Naive thymus-derived CD4-positive, alpha-beta T cell (primary cell): ENCODE measurements around the gene LIPE. TPM values are rescaled to one million over a fixed set of nuclear protein-coding genes. Genes with fewer than 3 reads are reported as not detected.
"Not testable (repeated sequence)": the region's sequence is repeated elsewhere in the genome, so short reads cannot be mapped to it uniquely, and the experiment has no call there.

ENCODE experiments used
- ATAC-seq: fragments of 150-1000 bp; cut with Tn5 transposase; 2 replicates; pipeline ENCODE4 v1.10.0; 2021; ENCODE audit warnings: mild to moderate bottlenecking, moderate library complexity
- CTCF ChIA-PET: fragments of 350-600 bp; sonication (Branson Sonifier 250); formaldehyde crosslinking; loops from one replicate; lab custom pipeline; 2021; ENCODE audit warnings: antibody characterized with exemption; lab: Charles Lee
- POLR2A ChIA-PET: fragments of 350-600 bp; sonication (Branson Sonifier 250); formaldehyde crosslinking; loops from one replicate; lab custom pipeline; 2021; ENCODE audit warnings: antibody characterized with exemption, inconsistent platforms; lab: Charles Lee
- DNase-seq, 9 donors: peaks; one replicate each; pipeline versions ENCODE4 v3.0.0 to v3.0.0-alpha.2; 2020 to 2022; ENCODE audit warnings: mixed read lengths in 1 of 9
- H3K27ac ChIP-seq: one replicate; pipeline ENCODE4 v1.7.0; 2013; ENCODE audit warnings: mild to moderate bottlenecking, low read depth, low read length, moderate library complexity
- H3K27me3 ChIP-seq, 2 donors: one replicate each; pipeline ENCODE4 v1.7.0; 2013; ENCODE audit warnings: low read length in 2 of 2, mild to moderate bottlenecking in 2 of 2, moderate library complexity in 2 of 2; ENCODE audit not compliant: control insufficient read depth in 2 of 2, insufficient read depth in 2 of 2
- H3K36me3 ChIP-seq, 3 experiments: 1 replicate in 2 of 3; 2 replicates in 1 of 3; pipeline ENCODE4 v1.7.0; 2013; ENCODE audit warnings: low read length in 3 of 3, mild to moderate bottlenecking in 3 of 3, moderate library complexity in 1 of 3; ENCODE audit not compliant: insufficient read depth in 3 of 3, control insufficient read depth in 2 of 3
- H3K4me1 ChIP-seq, 2 donors: one replicate each; pipeline ENCODE4 v1.7.0; 2013; ENCODE audit warnings: low read length in 2 of 2, mild to moderate bottlenecking in 2 of 2, moderate library complexity in 1 of 2; ENCODE audit not compliant: control insufficient read depth in 2 of 2, insufficient read depth in 2 of 2
- H3K4me3 ChIP-seq: 2 replicates; pipeline ENCODE4 v1.7.0; 2013; ENCODE audit warnings: mild to moderate bottlenecking, low read length
- H3K9me3 ChIP-seq, 3 experiments: 1 replicate in 2 of 3; 2 replicates in 1 of 3; pipeline ENCODE4 v1.7.0; 2013; ENCODE audit warnings: low read length in 3 of 3; ENCODE audit not compliant: control insufficient read depth in 2 of 3
- H3K27ac Mint-ChIP-seq, 9 donors: one replicate each; pipeline ENCODE4 v1.8.0; 2020 to 2022; ENCODE audit warnings: mixed read lengths in 9 of 9, mild to moderate bottlenecking in 8 of 9, moderate library complexity in 5 of 9, inconsistent platforms in 2 of 9
- H3K27me3 Mint-ChIP-seq, 5 donors: one replicate each; pipeline ENCODE4 v1.8.0; 2021 to 2022; ENCODE audit warnings: mixed read lengths in 5 of 5, mild to moderate bottlenecking in 1 of 5
- H3K36me3 Mint-ChIP-seq, 5 donors: one replicate each; pipeline ENCODE4 v1.8.0; 2020 to 2022; ENCODE audit warnings: mixed read lengths in 5 of 5, mild to moderate bottlenecking in 3 of 5, inconsistent platforms in 1 of 5
- H3K4me1 Mint-ChIP-seq, 7 donors: one replicate each; pipeline ENCODE4 v1.8.0; 2020 to 2022; ENCODE audit warnings: mixed read lengths in 7 of 7, mild to moderate bottlenecking in 3 of 7, inconsistent platforms in 1 of 7
- H3K4me3 Mint-ChIP-seq, 10 donors: one replicate each; pipeline ENCODE4 v1.8.0; 2020 to 2022; ENCODE audit warnings: mild to moderate bottlenecking in 10 of 10, mixed read lengths in 10 of 10, moderate library complexity in 6 of 10, inconsistent platforms in 2 of 10
- H3K9me3 Mint-ChIP-seq, 11 donors: one replicate each; pipeline ENCODE4 v1.8.0; 2020 to 2022; ENCODE audit warnings: mixed read lengths in 11 of 11, mild to moderate bottlenecking in 4 of 11, inconsistent platforms in 1 of 11, moderate library complexity in 1 of 11
- intact Hi-C, 2 donors: fragments of 100-400 bp; cut with micrococcal nuclease; formaldehyde crosslinking; loops; one replicate each; pipeline ENCODE4 v1.15.1; 2023
- polyA plus RNA-seq, 2 donors: library from polyadenylated mRNA; unstranded; fragments of 300-500 nt; fragmentation: Illumina TruSeq; gene quantifications; one replicate each; pipeline ENCODE4 v1.2.3, GENCODE V29; 2021
- total RNA-seq, 6 experiments: library from RNA in 5 of 6; stranded (reverse) in 5 of 6; gene quantifications; 1 replicate in 5 of 6; 2 replicates in 1 of 6; pipeline ENCODE4 v1.2.3 and lab custom pipeline; 2021 to 2026

The LIPE gene
- total and polyA plus RNA-seq, 7 experiments from 2014 or later = 7.0 to 35.4 (median 20.0) TPM

DNA sequence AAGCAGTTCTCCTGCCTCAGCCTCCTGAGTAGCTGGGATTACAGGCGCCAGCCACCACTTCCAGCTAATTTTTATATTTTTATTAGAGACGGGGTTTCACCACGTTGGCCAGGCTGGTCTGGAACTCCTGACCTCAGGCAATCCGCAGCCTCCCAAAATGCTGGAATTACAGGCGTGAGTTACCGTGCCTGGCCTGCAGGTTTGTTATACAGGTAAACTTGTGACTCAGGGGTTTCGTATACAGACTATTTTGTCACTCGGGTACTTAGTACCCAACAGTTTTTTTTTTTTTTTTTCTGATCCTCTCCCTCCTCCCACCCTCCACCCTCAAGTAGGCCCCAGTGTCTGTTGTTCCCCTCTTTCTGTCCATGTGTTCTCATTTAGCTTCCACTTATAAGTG lies 34.0 kb upstream of the LIPE start:
- CTCF ChIA-PET, H3K9me3 Mint-ChIP-seq, H3K27me3 Mint-ChIP-seq, H3K4me1 Mint-ChIP-seq, H3K27ac ChIP-seq, intact Hi-C loops, H3K4me3 Mint-ChIP-seq, H3K4me3 ChIP-seq, H3K27me3 ChIP-seq, ATAC-seq, H3K4me1 ChIP-seq, POLR2A ChIA-PET, H3K36me3 ChIP-seq, H3K36me3 Mint-ChIP-seq, H3K9me3 ChIP-seq, DNase-seq, H3K27ac Mint-ChIP-seq: not testable (repeated sequence)

DNA sequence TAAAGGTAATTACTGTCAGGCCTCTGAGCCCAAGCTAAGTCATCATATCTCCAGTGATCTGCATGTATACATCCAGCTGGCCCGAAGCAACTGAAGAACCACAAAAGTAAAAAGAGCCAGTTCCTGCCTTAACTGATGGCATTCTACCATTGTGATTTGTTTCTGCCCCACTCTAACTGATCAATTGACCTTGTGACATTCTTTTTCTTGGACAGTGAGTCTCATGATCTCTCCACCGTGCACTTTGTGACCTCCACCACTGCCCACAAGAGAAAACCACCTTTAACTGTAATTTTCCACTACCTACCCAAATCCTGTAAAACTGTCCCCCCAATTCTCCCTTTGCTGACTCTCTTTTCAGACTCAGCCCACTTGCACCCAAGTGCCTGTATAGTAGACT lies 32.7 kb upstream of the LIPE start:
- peak overlapping the region in 1 of 9 donors; percentile 1 for H3K27ac Mint-ChIP-seq
- peaks cover 0 to 3% (median 0%) of the 10 kb centered on the region in 5 donors for H3K36me3 Mint-ChIP-seq
- Histone ChIP-seq H3K9me3 (no peaks in the 10 kb centered on the region), H3K36me3 (no peaks in the 10 kb centered on the region), H3K4me3 (no peak overlapping the region), H3K4me1 (no peaks in the 10 kb centered on the region), H3K27me3 (no peaks in the 10 kb centered on the region), H3K27ac (no peak overlapping the region)
- intact Hi-C loops = no loop called here
- ChIA-PET CTCF (no interaction called here), POLR2A (no interaction called here)
- DNase-seq = no peak
- ATAC-seq = no peak
- no peaks in the 10 kb centered on the region for H3K27me3 Mint-ChIP-seq
- H3K4me1 Mint-ChIP-seq = peaks cover 0 to 10% (median 0%) of the 10 kb centered on the region in 7 donors
- H3K4me3 Mint-ChIP-seq = no peak overlapping the region
- peaks cover 0 to 2% (median 0%) of the 10 kb centered on the region in 11 donors for H3K9me3 Mint-ChIP-seq

DNA sequence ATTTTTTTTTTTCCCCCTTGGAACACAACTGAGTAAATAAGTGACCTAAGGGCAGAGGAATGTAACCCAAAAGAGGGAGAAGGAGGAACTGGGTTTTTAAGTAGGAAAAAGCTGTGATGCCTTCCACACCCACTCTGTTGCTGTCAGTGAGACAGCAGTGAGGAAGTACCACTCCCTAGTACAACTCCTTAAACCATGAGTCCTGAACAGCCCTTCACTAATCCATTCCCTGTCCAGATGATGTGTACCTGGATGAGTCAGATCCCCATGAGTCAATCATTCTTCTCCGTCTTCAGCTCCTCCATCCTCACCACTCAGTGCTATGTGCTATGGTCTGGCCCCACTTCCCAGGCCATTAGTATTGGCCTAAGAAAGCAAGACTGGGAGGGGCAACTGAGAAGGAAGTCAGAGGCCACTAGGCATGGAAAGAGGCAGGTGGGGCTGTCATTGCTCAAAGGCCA lies 28.5 kb upstream of the LIPE start:
- ChIA-PET POLR2A (interaction anchor here (0.7 kb wide), 1 partner anchor 78 kb away, joined by 3 read pairs; no protein-coding TSS in a partner anchor), CTCF (interaction anchor here (0.7 to 9.0 kb wide), 3 partner anchors 17 to 221 kb away, joined by 4 to 152 read pairs (median 6); partner anchors contain the start of gene CEACAM1)
- H3K4me3 Mint-ChIP-seq = no peak overlapping the region
- H3K36me3 Mint-ChIP-seq = peaks cover 0 to 3% (median 0%) of the 10 kb centered on the region in 5 donors
- DNase-seq (no peak), ATAC-seq (no peak)
- Histone ChIP-seq H3K36me3 (no peaks in the 10 kb centered on the region), H3K27ac (no peak overlapping the region), H3K4me3 (no peak overlapping the region), H3K9me3 (no peaks in the 10 kb centered on the region), H3K27me3 (no peaks in the 10 kb centered on the region), H3K4me1 (peaks cover 0 to 2% of the 10 kb centered on the region in 2 donors)
- no peak overlapping the region for H3K27ac Mint-ChIP-seq
- H3K9me3 Mint-ChIP-seq = peaks cover 0 to 4% (median 0%) of the 10 kb centered on the region in 11 donors
- intact Hi-C loops = no loop called here
- peaks cover 0 to 3% (median 0%) of the 10 kb centered on the region in 5 donors for H3K27me3 Mint-ChIP-seq
- peaks cover 0 to 26% (median 7%) of the 10 kb centered on the region in 7 donors for H3K4me1 Mint-ChIP-seq

DNA sequence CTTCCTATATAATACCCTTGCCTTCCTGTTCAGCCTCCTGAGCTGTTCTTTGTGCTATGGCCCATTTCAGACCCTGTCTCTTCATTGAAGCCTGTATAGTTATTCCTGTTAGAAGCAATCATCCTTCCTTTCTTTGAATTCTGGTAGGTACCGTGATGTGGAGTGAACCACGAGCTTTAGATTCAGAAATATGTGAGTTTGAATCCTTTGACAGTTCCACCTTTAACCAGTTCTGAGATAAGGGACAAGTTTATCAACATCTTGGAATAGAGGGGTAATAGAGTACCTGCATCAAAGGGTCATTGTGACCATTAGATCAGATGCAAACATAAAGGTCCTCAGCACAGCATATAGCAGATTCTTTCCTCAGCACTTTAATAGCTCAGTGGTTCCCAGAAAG lies 27.9 kb upstream of the LIPE start:
- no peaks in the 10 kb centered on the region for H3K27me3 ChIP-seq
- Mint-ChIP-seq H3K27me3 (peaks cover 0 to 3% (median 0%) of the 10 kb centered on the region in 5 donors), H3K36me3 (peaks cover 0 to 3% (median 0%) of the 10 kb centered on the region in 5 donors), H3K27ac (peak overlapping the region in 1 of 9 donors; percentile 40), H3K4me1 (peaks cover 0 to 26% (median 7%) of the 10 kb centered on the region in 7 donors), H3K9me3 (peaks cover 0 to 4% (median 0%) of the 10 kb centered on the region in 11 donors), H3K4me3 (no peak overlapping the region)
- intact Hi-C loops = no loop called here
- DNase-seq (no peak), ATAC-seq (no peak)
- H3K36me3 ChIP-seq = no peaks in the 10 kb centered on the region
- H3K27ac ChIP-seq = no peak overlapping the region
- no peak overlapping the region for H3K4me3 ChIP-seq
- H3K9me3 ChIP-seq = no peaks in the 10 kb centered on the region
- H3K4me1 ChIP-seq = peaks cover 1 to 5% of the 10 kb centered on the region in 2 donors
- ChIA-PET POLR2A (interaction anchor here (0.7 kb wide), 1 partner anchor 78 kb away, joined by 3 read pairs; no protein-coding TSS in a partner anchor), CTCF (interaction anchor here (0.6 to 9.0 kb wide), 4 partner anchors 16 to 221 kb away, joined by 3 to 152 read pairs (median 5); partner anchors contain the start of gene CEACAM1)

- H3K27me3 ChIP-seq = no peaks in the 10 kb centered on the region
- Mint-ChIP-seq H3K4me3 (no peak overlapping the region), H3K4me1 (peaks cover 0 to 26% (median 7%) of the 10 kb centered on the region in 7 donors), H3K9me3 (peaks cover 0 to 4% (median 0%) of the 10 kb centered on the region in 11 donors), H3K27ac (no peak overlapping the region), H3K27me3 (peaks cover 0 to 3% (median 0%) of the 10 kb centered on the region in 5 donors), H3K36me3 (no peaks in the 10 kb centered on the region)
- CTCF ChIA-PET = interaction anchor here (1.0 to 9.0 kb wide), 3 partner anchors 11 to 77 kb away, joined by 3 to 152 read pairs (median 6); partner anchors contain the start of gene CEACAM1
- ATAC-seq (no peak), DNase-seq (no peak)
- intact Hi-C loops = loop anchor here in 1 of 2 donors (5.0 kb wide), 1 partner anchor 45 kb away; no protein-coding TSS in a partner anchor
- no peak overlapping the region for H3K27ac ChIP-seq
- no peaks in the 10 kb centered on the region for H3K36me3 ChIP-seq
- POLR2A ChIA-PET = no interaction called here
- H3K4me3 ChIP-seq = no peak overlapping the region
- H3K4me1 ChIP-seq = peaks cover 9 to 13% of the 10 kb centered on the region in 2 donors
- H3K9me3 ChIP-seq = no peaks in the 10 kb centered on the region
Observed at GRCh38 chr19:42452590-42452989, 25.4 kb upstream of the LIPE start.

- Histone ChIP-seq H3K4me3 (no peak overlapping the region), H3K27me3 (no peaks in the 10 kb centered on the region), H3K4me1 (peaks cover 9 to 13% of the 10 kb centered on the region in 2 donors), H3K27ac (peak overlapping the region; percentile 62), H3K9me3 (no peaks in the 10 kb centered on the region), H3K36me3 (no peaks in the 10 kb centered on the region)
- peak; percentile 42 to 88 (median 81) for DNase-seq
- peaks cover 0 to 2% (median 0%) of the 10 kb centered on the region in 11 donors for H3K9me3 Mint-ChIP-seq
- peaks cover 0 to 20% (median 7%) of the 10 kb centered on the region in 7 donors for H3K4me1 Mint-ChIP-seq
- ATAC-seq = peak; percentile 97
- CTCF ChIA-PET = interaction anchor here (0.5 to 9.0 kb wide), 8 partner anchors 9 to 184 kb away, joined by 3 to 152 read pairs (median 4); partner anchors contain the start of gene CEACAM1
- POLR2A ChIA-PET = interaction anchor here (0.6 to 3.9 kb wide), 3 partner anchors 27 to 78 kb away, joined by 3 to 18 read pairs (median 3); partner anchors contain the start of gene CEACAM1
- intact Hi-C loops = loop anchor here (1.0 to 5.0 kb wide), 5 partner anchors 10 to 146 kb away; no protein-coding TSS in a partner anchor
- no peak overlapping the region for H3K4me3 Mint-ChIP-seq
- peaks cover 0 to 3% (median 0%) of the 10 kb centered on the region in 5 donors for H3K27me3 Mint-ChIP-seq
- H3K27ac Mint-ChIP-seq = no peak overlapping the region
- no peaks in the 10 kb centered on the region for H3K36me3 Mint-ChIP-seq
Observed at GRCh38 chr19:42450314-42450934, 23.2 kb upstream of the LIPE start.
